GM21367 (cell line): Measurements from ENCODE around the gene TBC1D10B.

ENCODE experiments used
- ATAC-seq: cut with Tn5 transposase; IDR thresholded peaks from one replicate; pipeline ENCODE4 v1.9.1; 2021; ENCODE audit not compliant: unreplicated experiment

The TBC1D10B gene

GRCh38 chr16:30376461-30376902 is 6.2 kb upstream of the TBC1D10B start:
- no peak for ATAC-seq

GRCh38 chr16:30375864-30376263 is 5.6 kb upstream of the TBC1D10B start:
- no peak for ATAC-seq

- ATAC-seq: no peak
These were observed 4.2 kb upstream of the TBC1D10B start, which contains the start of gene MYL11 for GRCh38 chr16:30374538-30374937. Gene MYL11 (plus strand): TSS chr16:30374802. CDS start chr16:30374858, 56 bp downstream.

GRCh38 chr16:30372725-30373124 is 2.4 kb upstream of the TBC1D10B start:
- ATAC-seq: no peak

GRCh38 chr16:30372038-30372712 is 1.9 kb upstream of the TBC1D10B start:
- no peak for ATAC-seq

- no peak for ATAC-seq
These were observed 1.0 kb upstream of the TBC1D10B start for GRCh38 chr16:30371248-30371816.

- no peak for ATAC-seq
These were observed 297 bp downstream of the TBC1D10B start for GRCh38 chr16:30369938-30370455.

GRCh38 chr16:30369091-30369937 is 980 bp downstream of the TBC1D10B start:
- no peak for ATAC-seq

- ATAC-seq: no peak
These were observed 1.6 kb downstream of the TBC1D10B start for GRCh38 chr16:30368792-30369090.

- no peak for ATAC-seq
These were observed 2.0 kb downstream of the TBC1D10B start for GRCh38 chr16:30368122-30368791.

GRCh38 chr16:30367349-30368009 is 2.8 kb downstream of the TBC1D10B start:
- no peak for ATAC-seq

GRCh38 chr16:30366511-30366910 is 3.8 kb downstream of the TBC1D10B start:
- no peak for ATAC-seq

- ATAC-seq: no peak
These were observed 5.1 kb downstream of the TBC1D10B start for GRCh38 chr16:30365200-30365599.

GRCh38 chr16:30361180-30361579 is 9.1 kb downstream of the TBC1D10B start:
- no peak for ATAC-seq

GRCh38 chr16:30359871-30360170 is 10.5 kb downstream of the TBC1D10B start:
- no peak for ATAC-seq

- no peak for ATAC-seq
These were observed 11.1 kb downstream of the TBC1D10B start for GRCh38 chr16:30358990-30359870.

GRCh38 chr16:30358577-30358936 is 11.7 kb downstream of the TBC1D10B start:
- ATAC-seq: no peak

GRCh38 chr16:30357715-30358576 is 12.3 kb downstream of the TBC1D10B start:
- ATAC-seq: no peak

GRCh38 chr16:30357085-30357714 is 13.1 kb downstream of the TBC1D10B start:
- no peak for ATAC-seq
